ENCODE results near the gene NDE1.

NDE1 gene

GRCh38 chr16:15769239-15769638 is 119.2 kb downstream of the NDE1 start:
- Histone ChIP-seq H3K36me3 (ENCODE audit: insufficient read depth, low read length) (no peaks in the 10 kb centered on the region), H3K4me2 (ENCODE audit: low read length) (no peak overlapping the region), H3K27me3 (ENCODE audit: insufficient read depth, low read length) (no peaks in the 10 kb centered on the region), H3K4me1 (ENCODE audit: insufficient read depth, low read length, severe bottlenecking) (peaks cover 4% of the 10 kb centered on the region), H2AFZ (ENCODE audit: low read length) (no peak overlapping the region), H3K79me2 (ENCODE audit: insufficient read depth, low read length) (no peaks in the 10 kb centered on the region), H3K4me3 (ENCODE audit: low read depth, low read length, poor library complexity, severe bottlenecking) (no peak overlapping the region), H3K27ac (ENCODE audit: low read depth, low read length, poor library complexity, severe bottlenecking) (no peak overlapping the region), H4K20me1 (ENCODE audit: insufficient read depth, low read length) (no peaks in the 10 kb centered on the region), H3K9me2 (ENCODE audit: low read depth, low read length) (no peaks in the 10 kb centered on the region), H3K9ac (ENCODE audit: low read length) (no peak overlapping the region), H3F3A (ENCODE audit: insufficient read depth, low read length) (no peaks in the 10 kb centered on the region), H3K9me3 (ENCODE audit: low read length) (no peaks in the 10 kb centered on the region)
- no peak for TF ChIP-seq EZH2 (IDR thresholded peaks at IDR 0.05; ENCODE audit: borderline replicate concordance, low read length)
- TF ChIP-seq, protein P1, sequence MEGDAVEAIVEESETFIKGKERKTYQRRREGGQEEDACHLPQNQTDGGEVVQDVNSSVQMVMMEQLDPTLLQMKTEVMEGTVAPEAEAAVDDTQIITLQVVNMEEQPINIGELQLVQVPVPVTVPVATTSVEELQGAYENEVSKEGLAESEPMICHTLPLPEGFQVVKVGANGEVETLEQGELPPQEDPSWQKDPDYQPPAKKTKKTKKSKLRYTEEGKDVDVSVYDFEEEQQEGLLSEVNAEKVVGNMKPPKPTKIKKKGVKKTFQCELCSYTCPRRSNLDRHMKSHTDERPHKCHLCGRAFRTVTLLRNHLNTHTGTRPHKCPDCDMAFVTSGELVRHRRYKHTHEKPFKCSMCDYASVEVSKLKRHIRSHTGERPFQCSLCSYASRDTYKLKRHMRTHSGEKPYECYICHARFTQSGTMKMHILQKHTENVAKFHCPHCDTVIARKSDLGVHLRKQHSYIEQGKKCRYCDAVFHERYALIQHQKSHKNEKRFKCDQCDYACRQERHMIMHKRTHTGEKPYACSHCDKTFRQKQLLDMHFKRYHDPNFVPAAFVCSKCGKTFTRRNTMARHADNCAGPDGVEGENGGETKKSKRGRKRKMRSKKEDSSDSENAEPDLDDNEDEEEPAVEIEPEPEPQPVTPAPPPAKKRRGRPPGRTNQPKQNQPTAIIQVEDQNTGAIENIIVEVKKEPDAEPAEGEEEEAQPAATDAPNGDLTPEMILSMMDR (IDR thresholded peaks at IDR 0.05; ENCODE audit: low read length) = no peak

- Histone ChIP-seq H3K4me2 (ENCODE audit: low read length) (no peak overlapping the region), H3K4me3 (ENCODE audit: low read depth, low read length, poor library complexity, severe bottlenecking) (no peak overlapping the region), H3K9ac (ENCODE audit: low read length) (no peak overlapping the region), H3K79me2 (ENCODE audit: insufficient read depth, low read length) (no peaks in the 10 kb centered on the region), H3K27me3 (ENCODE audit: insufficient read depth, low read length) (no peaks in the 10 kb centered on the region), H3K9me2 (ENCODE audit: low read depth, low read length) (no peaks in the 10 kb centered on the region), H3F3A (ENCODE audit: insufficient read depth, low read length) (no peaks in the 10 kb centered on the region), H4K20me1 (ENCODE audit: insufficient read depth, low read length) (no peaks in the 10 kb centered on the region), H3K9me3 (ENCODE audit: low read length) (no peaks in the 10 kb centered on the region), H3K27ac (ENCODE audit: low read depth, low read length, poor library complexity, severe bottlenecking) (no peak overlapping the region), H3K4me1 (ENCODE audit: insufficient read depth, low read length, severe bottlenecking) (peaks cover 4% of the 10 kb centered on the region), H2AFZ (ENCODE audit: low read length) (no peak overlapping the region), H3K36me3 (ENCODE audit: insufficient read depth, low read length) (no peaks in the 10 kb centered on the region)
- TF ChIP-seq EZH2 (IDR thresholded peaks at IDR 0.05; ENCODE audit: borderline replicate concordance, low read length) = no peak
- TF ChIP-seq, protein P1 (IDR thresholded peaks at IDR 0.05; ENCODE audit: low read length) = no peak
Measured at GRCh38 chr16:15770107-15770506, 120.1 kb downstream of the NDE1 start.

DNA sequence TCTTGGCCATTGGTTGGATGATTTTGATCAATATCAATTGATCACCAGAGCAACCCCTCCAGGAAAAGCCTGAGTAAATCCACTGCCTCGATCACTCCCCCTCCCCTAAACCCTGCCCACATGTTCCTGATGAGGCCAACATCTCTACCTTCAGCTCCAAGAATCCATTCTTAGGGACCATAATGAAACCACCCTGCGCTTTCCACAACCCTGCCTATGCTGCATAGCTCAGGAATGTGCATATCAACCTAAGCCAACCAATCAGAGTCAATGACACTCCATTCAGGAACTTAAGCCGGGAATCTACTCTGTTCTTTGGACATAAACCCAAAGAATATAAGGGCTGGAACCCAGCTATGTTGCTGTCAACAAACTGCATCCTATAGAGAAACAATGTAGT is 120.5 kb downstream of the NDE1 start:
- Histone ChIP-seq H3K4me1 (ENCODE audit: insufficient read depth, low read length, severe bottlenecking) (peaks cover 4% of the 10 kb centered on the region), H3K9me3 (ENCODE audit: low read length) (no peaks in the 10 kb centered on the region), H2AFZ (ENCODE audit: low read length) (no peak overlapping the region), H3K79me2 (ENCODE audit: insufficient read depth, low read length) (no peaks in the 10 kb centered on the region), H4K20me1 (ENCODE audit: insufficient read depth, low read length) (no peaks in the 10 kb centered on the region), H3K4me3 (ENCODE audit: low read depth, low read length, poor library complexity, severe bottlenecking) (no peak overlapping the region), H3F3A (ENCODE audit: insufficient read depth, low read length) (no peaks in the 10 kb centered on the region), H3K4me2 (ENCODE audit: low read length) (no peak overlapping the region), H3K27me3 (ENCODE audit: insufficient read depth, low read length) (no peaks in the 10 kb centered on the region), H3K9ac (ENCODE audit: low read length) (no peak overlapping the region), H3K36me3 (ENCODE audit: insufficient read depth, low read length) (no peaks in the 10 kb centered on the region), H3K27ac (ENCODE audit: low read depth, low read length, poor library complexity, severe bottlenecking) (no peak overlapping the region), H3K9me2 (ENCODE audit: low read depth, low read length) (no peaks in the 10 kb centered on the region)
- no peak for TF ChIP-seq EZH2 (IDR thresholded peaks at IDR 0.05; ENCODE audit: borderline replicate concordance, low read length)
- TF ChIP-seq, protein P1 (IDR thresholded peaks at IDR 0.05; ENCODE audit: low read length) = no peak
